HG03025 (cell line): ENCODE measurements around the gene DNM1.
A peak's percentile ranks its signal among the peaks of the same experiment; 100 is the strongest.

Experiments
- ATAC-seq: cut with Tn5 transposase; IDR thresholded peaks from one replicate; pipeline ENCODE4 v1.9.1; 2021; ENCODE audit warnings: mild to moderate bottlenecking, moderate library complexity; ENCODE audit not compliant: unreplicated experiment, low FRiP score

Gene DNM1

DNA sequence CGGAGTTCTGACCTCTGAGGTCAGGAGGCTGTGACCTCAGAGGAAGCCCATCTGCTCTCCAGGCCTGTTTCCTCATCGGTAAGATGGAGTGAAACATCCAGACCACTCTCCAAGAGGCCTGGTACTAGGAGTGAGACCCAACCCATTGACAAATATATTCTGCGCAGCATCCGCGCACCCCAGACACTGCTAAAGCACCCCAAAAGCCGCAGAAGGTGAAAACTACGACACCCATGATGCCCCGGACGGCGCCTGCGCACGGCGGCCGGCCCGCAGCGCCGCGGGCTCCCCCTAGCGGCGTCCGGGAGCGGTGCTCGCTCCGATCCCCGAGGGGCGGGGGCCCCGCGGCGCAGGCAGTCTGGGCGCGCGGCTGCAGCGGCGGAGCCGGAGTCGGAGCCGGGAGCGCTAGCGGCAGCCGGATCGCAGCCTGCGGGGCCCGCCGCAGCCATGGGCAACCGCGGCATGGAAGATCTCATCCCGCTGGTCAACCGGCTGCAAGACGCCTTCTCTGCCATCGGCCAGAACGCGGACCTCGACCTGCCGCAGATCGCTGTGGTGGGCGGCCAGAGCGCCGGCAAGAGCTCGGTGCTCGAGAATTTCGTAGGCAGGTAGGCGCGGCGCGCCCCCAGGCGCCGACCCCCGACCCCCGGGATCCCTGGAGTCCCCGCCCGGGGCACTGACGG is at the start of gene DNM1:
TSS of gene DNM1 (plus strand) at position 356 of the 683 bp plus-strand sequence. CDS start at position 448, 92 bp downstream.
- ATAC-seq, result peak; percentile 65

DNA sequence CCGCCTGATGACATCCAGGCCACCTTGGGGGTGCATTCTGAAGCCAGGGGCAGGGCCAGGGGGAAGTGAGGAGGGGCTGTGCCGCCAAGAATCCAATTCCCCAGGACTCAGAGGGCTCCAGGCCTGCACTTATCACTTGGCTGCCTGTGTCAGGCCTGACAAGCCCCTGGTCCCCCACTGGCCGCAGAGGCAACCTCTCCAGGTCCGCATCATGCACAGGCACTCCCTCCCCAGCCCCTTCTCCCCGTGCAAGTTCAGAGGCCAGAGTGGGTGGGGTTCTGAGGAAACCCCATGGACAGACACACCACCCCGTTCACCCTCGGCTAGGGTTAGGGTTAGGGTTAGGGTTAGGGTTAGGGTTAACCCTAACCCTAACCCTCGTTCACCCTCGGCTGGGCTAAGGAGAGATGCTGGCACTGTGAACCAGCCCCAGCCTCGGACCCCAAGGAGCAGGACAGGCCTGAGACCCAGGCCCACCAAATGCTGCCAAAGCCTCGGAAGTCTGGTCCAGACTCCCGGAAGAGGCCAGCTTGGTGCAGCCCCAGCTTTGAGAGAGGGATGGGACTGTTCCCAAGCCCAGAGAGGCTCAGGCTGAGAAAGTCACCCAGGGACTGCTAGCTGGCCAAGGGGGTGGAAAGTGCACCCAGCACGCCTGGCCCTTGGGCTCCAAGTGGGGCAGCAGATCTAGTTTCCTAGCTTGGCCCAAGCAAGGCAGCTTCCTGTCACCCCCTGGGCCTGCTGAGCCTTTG is 49.1 kb upstream of the DNM1 start:
- no peak for ATAC-seq

DNA sequence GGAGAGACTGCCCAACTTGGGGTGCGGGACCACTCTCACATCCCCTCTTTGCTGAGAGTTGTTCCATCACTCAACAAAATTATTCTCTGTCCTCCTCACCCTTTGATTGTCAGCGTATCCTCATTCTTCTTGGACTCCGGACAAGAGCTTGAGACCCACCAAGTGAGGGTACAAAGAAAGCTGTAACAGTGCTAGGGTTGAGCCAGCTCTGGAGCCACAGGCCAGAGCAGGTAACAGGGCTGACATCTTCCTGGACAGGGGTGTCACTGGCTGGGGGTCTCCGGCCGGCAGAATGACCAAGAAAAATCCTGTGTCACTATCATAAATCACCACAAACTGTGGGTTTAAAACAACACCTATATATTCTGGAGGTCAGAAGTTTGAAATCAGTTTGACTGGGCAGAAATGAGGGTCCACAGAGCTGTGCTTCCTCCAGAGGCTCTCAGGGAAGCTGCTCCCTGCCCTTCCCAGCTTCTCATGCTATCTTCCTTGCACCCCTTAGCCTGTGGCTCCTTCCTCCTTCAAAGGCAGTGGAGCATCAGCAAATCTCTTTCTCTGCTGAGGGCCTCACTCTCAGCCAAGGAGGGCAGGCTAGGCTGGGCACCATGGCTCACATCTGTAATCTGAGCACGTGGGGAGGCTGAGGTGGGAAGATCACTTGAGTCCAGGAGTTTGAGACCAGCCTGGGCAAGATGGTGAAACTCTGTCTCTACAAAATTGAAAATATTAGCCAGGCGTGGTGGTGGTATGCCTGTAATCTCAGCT is 47.3 kb upstream of the DNM1 start:
- ATAC-seq, result no peak

DNA sequence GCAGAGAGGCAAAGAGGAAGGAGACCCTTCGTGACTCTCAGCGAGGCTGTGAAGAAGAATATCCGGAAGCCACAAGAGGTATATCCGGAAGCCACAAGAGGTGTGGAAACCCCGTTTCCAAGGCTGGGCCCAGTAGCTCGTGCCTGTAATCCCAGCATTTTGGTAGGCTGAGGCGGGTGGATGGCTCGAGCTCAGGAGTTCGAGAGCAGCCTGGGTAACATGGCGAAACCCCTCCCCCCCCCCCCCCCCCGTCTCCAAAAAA is 43.7 kb upstream of the DNM1 start:
- peak; percentile 6 for ATAC-seq

GRCh38 chr9:128159784-128160602 is 43.2 kb upstream of the DNM1 start, which contains the start of gene BBLN:
Gene BBLN (plus strand): TSS chr9:128160265. CDS start chr9:128160408, 143 bp downstream.
- peak; percentile 76 for ATAC-seq

- no peak for ATAC-seq
Measured at GRCh38 chr9:128160603-128160987, 42.6 kb upstream of the DNM1 start.

DNA sequence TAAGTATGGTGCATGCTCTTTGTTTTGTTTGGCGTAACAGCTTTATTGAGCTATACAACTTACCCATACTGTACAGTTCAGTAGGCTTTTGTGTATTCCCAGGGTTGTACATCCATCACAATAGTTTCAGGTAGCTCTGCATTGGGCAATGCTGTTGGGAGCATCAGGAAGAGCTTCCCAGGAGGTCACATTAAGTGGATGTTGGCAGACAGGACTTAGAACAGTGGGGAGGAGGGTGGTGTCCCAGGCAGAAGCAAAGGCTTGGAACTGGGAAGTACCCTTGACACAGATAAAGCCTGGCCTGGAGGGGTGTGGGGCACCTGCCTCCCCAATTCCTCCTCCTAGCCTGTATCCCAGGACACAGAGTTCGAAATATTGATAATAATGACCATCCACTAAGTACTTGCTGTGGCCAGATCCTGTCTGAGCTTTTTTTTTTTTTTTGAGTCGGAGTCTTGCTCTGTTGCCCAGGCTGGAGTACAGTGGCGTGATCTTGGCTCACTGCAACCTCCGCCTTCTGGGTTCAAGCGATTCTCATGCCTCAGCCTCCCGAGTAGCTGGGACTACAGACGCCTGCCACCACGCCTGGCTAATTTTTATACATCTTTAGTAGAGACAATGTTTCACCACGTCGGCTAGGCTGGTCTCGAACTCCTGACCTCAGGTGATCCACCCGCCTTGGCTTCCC is 41.8 kb upstream of the DNM1 start:
- no peak for ATAC-seq

DNA sequence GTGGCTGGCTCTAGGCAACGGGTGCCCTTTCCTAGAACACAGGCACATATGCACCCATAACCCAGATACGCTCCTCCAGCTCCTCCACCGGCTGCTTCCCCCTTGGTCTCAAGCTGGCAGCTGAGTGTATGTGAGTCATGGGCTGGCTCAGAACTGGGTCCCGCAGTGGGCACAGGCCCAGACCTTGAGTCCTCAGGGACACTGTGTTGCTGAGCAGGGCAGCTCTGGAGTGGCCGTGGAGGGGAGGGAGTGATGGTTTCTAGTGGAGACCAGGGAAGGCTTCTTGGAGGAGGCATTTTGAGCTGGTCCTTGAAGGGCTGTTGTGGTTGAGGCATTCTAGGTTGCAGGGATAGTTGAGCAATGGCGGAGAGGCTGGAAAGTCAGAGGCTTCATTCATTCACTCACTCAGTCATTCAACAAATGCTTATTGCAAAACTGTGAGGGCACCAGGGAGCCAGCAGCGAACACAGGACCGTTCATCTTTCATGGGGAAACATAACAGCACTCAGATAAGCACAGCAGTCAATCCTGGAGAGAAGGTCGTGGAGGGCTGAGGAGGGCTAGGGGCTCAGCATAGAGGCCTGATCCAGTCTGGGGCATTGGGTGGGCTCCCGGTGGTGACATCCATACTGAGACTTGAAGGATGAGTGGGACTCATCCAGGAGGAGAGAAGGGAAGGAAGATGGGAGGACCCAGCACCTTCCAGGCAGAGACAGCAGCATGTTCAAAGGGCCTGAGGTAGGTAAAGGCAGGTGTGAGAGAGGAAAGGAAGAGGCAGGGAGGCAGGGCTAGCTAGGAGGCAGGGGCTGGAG is 40.8 kb upstream of the DNM1 start:
- ATAC-seq, result no peak

DNA sequence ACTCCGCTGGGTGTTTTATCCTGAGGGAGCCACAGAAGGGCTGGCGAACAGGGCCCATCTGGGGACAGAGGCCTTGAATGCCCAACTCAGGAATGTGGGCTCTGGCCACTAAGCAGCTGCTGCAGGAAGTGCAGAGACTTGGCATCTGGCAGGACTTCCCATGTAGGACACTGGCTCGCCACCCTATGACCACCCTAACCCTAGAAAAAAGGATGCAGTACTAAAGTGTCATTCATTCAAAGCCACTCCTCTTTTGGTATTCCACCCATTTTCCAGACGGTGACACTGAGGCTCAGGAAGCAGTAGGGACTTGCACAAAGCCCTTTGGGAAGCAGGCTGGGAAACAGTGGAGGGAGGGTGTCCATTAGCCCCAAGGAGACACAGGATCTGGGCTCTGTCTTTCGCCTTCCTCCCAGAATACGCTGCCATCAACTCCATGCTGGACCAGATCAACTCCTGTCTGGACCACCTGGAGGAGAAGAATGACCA is 40.1 kb upstream of the DNM1 start:
- ATAC-seq, result no peak

DNA sequence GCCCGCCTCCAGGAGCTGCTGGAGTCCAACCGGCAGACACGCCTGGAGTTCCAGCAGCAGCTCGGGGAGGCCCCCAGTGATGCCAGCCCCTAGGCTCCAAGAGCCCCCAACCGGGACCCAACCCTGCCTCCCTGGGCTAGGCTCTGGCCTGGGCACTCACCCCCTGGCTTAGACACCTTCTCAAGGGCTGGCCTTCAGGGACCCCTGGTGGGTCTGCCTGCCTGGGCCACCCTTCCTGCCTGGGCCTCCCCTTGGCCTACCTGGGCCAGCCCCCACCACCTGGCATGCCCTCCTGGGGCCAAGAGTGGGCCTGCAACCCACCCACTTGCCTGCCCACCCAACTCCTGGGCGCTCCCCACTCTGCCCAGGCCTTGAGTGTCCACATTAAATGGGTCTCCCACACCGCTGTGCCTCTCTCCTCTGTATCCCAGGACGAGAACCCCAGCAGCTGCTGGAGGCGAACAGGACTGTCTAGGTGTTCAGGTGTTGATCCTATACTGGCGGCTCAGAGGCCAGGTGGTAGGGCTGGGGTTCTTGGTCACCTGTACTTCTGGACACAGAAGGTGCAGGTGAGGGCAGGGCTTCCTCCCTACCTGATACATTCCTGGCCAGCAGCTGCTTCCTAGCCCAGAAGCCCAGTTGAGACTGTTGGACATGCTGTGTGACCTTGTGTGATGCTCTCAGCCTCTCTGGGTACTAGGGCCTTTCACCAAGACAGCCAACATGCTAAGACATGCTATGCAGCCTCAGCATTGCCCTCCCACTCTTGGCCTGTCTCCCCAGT is 39.5 kb upstream of the DNM1 start:
- ATAC-seq, result no peak

- ATAC-seq, result no peak
Measured at GRCh38 chr9:128164307-128164885, 38.8 kb upstream of the DNM1 start.

- ATAC-seq, result no peak
Measured at GRCh38 chr9:128166169-128166568, 37.0 kb upstream of the DNM1 start.

- ATAC-seq, result no peak
Measured at GRCh38 chr9:128167209-128167608, 36.0 kb upstream of the DNM1 start.

- no peak for ATAC-seq
Measured at GRCh38 chr9:128168731-128169308, 34.4 kb upstream of the DNM1 start.

DNA sequence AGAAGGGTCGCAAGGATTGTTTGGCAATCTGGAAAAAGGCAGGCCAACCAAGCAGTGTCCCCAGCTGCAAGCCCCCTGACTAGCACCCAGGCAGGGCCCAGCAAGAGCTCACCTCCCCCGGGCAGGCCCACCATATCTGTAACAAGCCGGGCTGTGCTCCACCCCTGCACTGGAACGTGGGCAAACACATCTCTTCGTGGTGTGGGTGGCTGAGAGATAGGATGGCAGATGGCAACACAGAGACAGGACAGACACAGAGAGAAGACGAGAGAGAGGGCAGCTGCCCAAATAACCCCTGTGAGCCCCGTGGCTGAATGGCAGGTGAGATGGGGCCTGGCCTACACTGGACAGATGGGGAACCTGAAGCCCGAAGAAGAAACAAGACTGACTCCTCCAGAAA is 33.7 kb upstream of the DNM1 start:
- no peak for ATAC-seq

DNA sequence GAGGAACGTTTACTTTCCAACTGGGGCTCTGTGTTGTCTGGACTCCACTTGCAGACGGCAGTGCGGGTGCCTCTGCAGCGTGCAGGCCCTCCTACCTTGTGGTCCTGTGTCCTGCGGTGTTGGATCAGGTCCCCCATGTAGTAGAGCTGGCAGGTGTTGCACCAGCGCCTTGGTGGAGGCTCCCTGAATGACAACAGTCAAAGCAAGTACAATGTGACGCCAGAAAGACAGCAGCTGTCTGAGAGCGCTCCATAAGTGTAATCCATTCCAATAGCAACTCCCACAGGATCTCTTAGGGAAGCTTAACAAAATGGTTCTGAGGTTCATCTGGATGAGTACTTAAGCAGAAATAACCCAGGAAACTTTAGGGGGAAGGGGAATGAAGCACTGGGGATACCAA is 33.3 kb upstream of the DNM1 start:
- ATAC-seq, result no peak

- ATAC-seq, result no peak
Measured at GRCh38 chr9:128174062-128174461, 29.1 kb upstream of the DNM1 start.

GRCh38 chr9:128175102-128175563 is 28.0 kb upstream of the DNM1 start:
- ATAC-seq, result no peak
